Fibroblast of lung (primary cell): ENCODE data around the gene NIBAN1.

Experiments
- CTCF ChIP-seq, 2 donors: IDR thresholded peaks in 1 of 2; conservative IDR thresholded peaks in 1 of 2; 1 replicate in 1 of 2; 2 replicates in 1 of 2; pipeline ENCODE4 v1.5.1; 2011 to 2012; ENCODE audit warnings: low read length in 2 of 2, control low read depth in 1 of 2, inconsistent platforms in 1 of 2, low read depth in 1 of 2, mild to moderate bottlenecking in 1 of 2
- EZH2 ChIP-seq: IDR thresholded peaks from 2 replicates; pipeline ENCODE4 v1.5.1; 2012; ENCODE audit warnings: low read length, control low read depth, mild to moderate bottlenecking; ENCODE audit errors: missing control alignments

GRCh38 chr1:184973272-184974055 is 844 bp downstream of the NIBAN1 start:
- TF ChIP-seq CTCF (conservative IDR thresholded peaks at IDR 0.05 in 1 of 2, IDR thresholded peaks at IDR 0.05 in 1 of 2; ENCODE audit: low read depth in 1 of 2, low read length in 2 of 2) (no peak), EZH2 (no peak)
